GM19238 (cell line): ENCODE measurements around the gene SH3GL1.
A peak's percentile ranks its signal among the peaks of the same experiment; 100 is the strongest.

Experiments used
- DNase-seq: peaks from one replicate; pipeline ENCODE4 v3.0.0; 2011; ENCODE audit warnings: low spot score; ENCODE audit not compliant: insufficient read length

The SH3GL1 gene

DNA sequence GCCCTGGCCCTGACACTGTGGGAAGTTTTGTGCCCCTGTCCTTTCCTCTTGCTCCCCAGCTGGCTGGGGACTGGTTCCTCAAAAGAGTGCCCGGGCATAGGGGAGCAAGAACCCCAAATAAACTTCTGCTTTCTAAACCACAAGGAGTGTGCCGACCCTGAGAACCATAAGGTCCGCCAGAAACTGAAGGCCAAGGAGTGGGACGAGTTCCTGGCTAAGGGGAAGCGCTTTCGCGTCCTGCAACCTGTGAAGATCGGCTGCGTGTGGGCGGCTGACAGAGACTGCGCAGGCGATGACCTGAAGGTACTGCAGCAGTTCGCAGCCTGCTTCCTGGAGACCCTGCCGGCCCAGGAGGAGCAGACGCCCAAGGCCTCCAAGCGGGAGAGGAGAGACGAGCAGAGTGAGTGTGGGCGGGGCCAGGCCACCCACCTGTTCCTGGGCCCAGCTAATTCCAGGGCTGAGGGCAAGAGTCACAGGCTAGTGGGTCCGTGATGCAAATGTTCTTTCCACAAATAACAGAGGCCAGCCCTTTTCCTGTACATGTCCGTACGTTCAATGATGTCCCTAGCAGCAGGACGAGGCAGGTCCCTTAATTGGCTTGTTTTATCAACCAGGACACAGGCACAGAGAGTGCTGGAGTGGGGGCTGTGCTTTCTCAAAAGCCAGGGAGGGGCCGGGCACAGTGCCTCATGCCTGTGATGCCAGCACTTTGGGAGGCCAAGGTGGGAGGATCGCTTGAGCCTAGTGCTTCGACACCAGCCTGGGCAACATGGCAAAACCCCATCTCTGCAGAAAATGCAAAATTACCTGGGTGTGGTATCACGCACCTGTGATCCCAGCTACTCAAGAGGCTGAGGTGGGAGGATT lies 31.7 kb upstream of the SH3GL1 start:
- DNase-seq = no peak

DNA sequence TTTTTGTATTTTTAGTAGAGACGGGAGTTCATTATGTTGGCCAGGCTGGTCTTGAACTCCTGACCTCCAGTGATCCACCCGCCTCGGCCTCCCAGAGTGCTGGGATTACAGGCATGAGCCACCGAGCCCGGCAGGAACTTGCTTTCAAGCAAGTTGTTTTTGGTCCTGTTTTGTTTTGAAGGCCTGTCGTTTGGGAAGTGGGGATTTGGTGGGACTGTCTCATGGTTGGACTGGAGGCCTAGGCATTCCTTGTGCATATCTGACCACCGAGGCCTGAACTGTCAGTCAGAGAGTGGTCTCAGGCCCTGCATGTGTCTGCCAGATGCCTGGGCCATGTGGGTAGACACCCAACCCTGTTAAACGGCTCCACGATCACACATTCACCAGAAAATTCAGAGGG lies 30.9 kb upstream of the SH3GL1 start:
- no peak for DNase-seq

DNA sequence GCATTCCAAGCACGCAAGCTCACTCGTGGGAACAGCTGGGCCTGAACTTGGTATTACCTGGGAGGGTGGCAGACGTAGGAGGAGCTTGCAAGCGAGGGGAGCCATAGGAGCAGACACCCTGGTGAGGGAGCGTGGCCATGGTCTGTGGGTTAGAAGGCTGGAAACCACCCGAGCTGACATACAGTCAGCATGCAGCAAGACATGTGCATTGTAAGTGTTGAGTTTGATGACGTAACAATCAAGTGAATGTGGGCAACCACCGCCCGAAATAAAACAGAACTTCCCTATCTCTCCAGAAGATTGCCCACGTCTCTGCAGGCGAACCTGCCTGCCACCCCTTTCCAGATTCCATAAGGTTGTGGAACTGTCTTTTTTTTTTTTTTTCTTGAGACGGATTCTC lies 30.4 kb upstream of the SH3GL1 start:
- DNase-seq = no peak

GRCh38 chr19:4429771-4430171 lies 29.4 kb upstream of the SH3GL1 start:
- DNase-seq = no peak

DNA sequence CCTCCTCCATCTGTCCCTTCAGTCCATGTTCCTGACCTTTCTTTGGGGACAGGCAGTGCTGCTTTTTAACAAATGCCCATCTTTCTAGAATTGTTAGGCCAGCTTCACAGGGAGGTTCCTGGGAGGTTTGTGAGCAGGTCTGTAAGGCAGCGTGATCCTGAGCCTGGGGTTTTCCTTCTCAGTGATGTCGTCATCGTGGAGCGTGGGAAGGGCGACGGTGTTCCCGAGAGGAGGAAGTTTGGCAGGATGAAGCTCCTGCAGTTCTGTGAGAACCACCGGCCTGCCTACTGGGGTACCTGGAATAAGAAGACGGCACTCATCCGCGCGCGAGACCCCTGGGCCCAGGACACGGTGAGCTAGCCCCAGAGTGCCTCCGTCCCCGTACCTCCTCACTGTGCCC lies 28.9 kb upstream of the SH3GL1 start:
- no peak for DNase-seq

- DNase-seq = no peak
Measured at GRCh38 chr19:4428326-4428975, 28.1 kb upstream of the SH3GL1 start.

DNA sequence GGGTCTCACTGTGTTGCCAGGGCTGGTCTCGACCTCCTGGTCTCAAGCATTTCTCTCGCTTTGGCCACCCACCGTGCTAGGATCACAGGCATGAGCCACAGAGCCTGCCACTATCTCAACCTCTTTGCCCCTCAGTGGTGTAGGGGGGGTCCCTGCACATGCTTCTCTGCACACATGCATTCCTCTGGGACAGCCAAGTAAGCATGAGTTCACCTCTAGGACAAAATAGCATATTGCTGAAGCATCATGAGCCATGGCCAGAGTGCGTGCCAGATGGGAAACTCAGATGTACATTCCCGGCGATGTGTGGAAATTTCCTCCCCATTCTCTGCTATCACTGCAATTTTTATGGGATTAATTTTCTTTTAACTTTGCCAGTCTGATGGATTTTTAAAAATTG lies 25.2 kb upstream of the SH3GL1 start:
- DNase-seq = no peak

- DNase-seq = no peak
Measured at GRCh38 chr19:4423416-4424126, 23.2 kb upstream of the SH3GL1 start.

DNA sequence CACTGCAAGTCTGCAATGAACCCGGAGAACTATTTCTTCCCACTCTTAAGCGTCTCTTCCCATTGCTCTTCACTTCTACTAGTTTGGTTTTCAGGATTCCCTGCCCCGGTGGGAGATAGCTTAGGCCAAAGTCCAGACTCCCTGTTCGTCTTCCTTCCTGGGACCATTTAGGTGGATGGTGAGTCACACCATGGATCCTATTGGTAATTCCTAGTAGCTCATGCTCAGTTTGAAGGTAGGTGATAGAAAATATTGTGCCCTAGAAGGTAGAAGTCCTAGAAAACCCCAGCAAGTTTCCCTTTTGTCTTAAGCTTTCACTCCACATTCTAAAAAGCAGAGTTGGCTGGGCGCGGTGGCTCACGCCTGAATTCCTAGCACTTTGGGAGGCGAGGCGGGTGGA lies 15.9 kb upstream of the SH3GL1 start:
- DNase-seq = no peak

- DNase-seq = no peak
Measured at GRCh38 chr19:4415352-4415751, 15.0 kb upstream of the SH3GL1 start.

DNA sequence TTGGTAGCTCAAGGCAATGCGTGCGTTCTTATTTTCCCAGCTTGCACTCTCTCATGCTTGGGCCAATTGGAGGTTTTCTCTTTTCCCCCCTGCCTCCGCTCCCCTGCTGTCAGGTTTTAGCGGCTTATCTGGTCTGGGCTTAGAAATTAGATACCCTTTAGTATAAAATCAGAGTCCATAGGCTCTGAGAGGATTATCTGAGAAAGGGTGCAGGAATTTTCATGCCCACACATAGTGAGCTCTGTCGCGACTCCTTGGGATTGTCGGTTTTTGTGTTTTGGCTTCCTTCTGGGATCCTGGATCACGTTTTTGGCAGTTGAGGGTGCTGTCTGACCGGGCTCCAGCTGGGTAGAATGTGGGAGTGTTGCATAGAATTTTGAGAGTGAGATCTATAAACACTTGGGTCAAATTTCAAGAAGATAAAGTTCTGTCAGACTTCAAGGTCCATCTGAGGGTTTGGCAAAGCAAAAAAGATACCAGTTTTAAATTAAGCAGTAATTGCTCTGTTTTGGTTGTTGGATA lies 14.5 kb upstream of the SH3GL1 start:
- DNase-seq = no peak

DNA sequence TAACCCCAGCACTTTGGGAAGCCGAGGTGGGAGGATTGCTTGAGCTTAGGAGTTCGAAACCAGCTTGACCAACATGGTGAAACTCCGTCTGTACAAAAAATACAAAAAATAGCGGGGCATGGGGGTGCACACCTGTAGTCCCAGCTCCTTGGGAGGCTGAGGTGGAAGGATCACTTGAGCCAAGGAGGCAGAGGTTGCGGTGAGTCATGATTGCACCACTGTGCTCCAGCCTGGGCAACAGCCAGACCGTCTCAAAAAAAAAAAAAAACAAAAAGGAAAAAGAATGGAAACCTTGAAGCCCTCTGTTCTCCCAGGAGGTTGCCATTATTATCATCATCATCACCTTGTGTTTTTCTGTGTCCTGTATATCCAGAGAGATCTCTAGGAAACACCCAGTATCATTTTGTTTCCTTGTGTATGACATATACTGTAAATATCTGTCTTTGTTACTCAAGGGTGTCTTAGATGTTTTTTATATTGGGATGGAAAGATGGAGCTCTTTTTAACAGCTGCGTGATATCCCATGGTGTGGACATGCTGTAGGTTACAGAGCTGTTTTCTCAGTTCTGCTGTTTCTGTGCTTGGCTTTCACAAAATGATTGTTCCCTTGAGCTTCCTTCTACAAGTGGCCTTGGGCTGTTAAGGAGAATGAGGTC lies 13.9 kb upstream of the SH3GL1 start:
- DNase-seq = no peak

DNA sequence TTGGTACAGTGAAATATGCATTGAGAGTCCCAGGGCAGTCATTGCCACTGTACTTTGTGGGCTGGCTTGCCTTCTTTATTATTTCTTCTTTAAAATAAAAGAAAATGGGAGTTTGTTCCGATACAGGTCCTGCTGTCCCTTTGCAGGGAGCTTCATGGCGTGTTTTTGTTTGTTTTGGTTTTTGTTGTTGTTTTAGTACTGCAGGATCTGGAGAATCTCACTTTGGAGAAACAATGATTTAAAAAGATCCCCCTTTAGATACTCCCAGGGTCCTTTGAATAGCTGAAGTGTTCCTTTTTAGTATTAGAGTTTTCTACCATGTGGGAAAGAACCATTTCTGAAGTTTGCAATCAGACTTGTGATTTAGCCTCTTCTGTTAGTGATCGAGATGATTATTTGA lies 13.2 kb upstream of the SH3GL1 start:
- no peak for DNase-seq

- no peak for DNase-seq
Measured at GRCh38 chr19:4409123-4409933, 9.0 kb upstream of the SH3GL1 start.

DNA sequence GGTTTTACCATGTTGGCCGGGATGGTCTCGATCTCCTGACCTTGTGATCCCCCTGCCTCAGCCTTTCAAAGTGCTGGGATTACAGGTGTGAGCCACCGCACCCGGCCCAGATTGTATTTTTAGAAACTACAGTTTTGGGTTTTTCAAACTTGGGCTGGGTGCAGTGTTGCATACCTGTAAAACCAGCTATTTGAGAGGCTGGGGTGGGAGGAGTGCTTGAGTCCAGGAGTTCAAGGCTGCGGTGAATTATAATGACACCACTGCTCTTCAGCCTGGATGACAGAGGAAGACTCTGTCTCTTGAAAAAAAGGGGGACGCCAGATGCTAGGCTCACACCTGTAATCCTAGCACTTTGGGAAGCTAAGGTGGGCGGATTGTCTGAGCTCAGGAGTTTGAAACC lies 6.3 kb upstream of the SH3GL1 start:
- DNase-seq = no peak

- DNase-seq = no peak
Measured at GRCh38 chr19:4405977-4406376, 5.6 kb upstream of the SH3GL1 start.

DNA sequence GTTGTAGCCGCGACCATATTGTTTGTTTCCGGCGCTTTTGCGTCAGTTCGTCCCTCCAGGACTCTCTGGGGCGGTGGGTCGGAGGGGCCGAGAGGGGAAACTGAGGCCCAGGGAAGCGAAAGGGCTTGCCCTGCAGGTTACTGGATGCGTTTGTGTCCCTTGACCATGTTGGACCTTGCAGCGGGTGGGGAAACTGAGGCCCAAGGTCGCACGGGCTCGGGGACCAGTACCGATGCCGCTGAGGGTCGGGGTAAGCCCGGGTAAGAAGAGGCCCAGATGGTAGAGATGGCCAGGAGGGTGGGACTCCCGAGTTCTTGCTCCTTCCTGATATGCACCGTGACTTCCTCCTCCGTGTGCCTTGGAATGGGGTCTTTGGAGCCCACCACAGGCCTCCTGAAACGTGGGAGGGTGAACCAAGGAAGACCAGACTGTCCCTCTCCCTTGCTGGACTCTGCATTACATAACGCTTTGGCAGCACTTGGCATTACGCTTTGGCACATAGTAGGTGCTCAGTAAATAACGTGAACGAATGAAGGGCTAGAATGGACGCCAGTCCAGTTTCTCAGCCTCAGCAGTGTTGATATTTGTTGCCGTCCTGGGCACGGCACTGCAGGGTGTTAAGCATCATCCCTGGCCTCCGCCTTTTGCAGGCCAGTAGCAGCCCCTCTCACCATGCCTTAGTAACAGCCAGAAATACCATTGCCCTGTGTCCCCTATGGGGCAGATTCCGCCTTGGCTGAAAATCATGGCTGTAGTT lies 2.8 kb upstream of the SH3GL1 start:
- no peak for DNase-seq

DNA sequence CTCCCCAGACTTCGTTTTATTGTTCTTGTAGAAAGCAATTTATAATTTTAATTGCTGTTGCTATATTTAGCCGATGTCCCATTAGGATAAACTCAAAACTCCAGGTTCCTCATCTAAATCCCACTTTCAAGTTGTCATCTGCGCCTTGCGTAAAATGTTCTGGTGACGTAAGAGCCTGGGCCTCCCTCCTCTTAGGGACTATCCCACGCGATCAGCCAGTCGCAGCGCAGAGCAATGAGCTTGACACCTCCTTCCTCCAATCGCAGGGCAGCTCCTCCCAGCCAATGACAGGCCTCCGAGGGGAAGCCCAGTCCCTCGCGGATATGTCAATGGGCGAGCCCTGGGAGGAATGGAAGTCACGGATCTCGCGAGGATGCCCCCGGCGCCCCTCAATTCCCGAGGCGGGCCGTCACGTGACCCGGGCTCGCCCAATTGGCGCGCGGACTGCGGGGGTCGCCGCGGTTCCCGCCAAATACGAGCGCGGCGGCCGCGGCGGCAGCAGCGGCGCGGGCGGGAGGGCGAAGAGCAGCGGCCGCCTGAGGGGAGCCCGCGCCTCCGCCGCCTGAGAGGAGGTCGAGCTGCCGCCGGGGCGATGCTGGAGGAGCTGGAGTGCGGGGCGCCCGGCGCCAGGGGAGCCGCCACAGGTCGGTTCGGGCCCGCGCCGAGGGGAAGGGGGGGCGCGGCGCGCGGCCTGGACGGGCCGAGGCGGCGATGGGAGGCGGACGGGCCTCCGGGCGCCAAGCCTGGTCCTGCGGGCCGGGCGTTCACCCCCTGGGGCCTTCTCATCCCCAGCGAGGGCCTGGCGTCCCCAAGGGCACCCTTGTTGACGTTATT lies 2.0 kb upstream of the SH3GL1 start, which contains the start of gene CHAF1A:
Gene CHAF1A, plus strand, starts transcription at position 470 of the 834 bp plus-strand sequence. Its CDS starts 123 bp downstream, at position 593.
- DNase-seq = peak; percentile 100

DNA sequence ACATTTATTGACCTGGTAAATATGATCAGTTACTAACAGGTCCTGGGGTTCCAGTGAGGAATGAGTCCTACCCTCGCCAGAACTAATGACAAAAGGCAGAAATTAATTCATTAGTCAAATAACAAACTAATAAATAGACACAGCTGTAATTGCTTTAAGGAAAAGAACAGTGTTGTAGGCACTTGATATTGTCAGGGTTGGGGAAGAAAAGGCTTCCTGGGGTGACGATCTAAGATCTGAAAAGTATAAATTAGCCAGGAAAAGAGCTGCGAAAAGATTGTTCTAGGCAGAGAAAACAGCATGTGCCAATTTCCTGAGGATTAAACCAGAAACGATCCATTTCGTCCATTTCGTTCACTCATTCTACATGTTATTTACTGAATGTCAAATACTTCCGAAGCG lies 1.4 kb upstream of the SH3GL1 start:
- DNase-seq = no peak
